WTC11 (cell line): ENCODE measurements around the gene TWIST1. TPM values are rescaled to one million over a fixed set of nuclear protein-coding genes. Genes with fewer than 3 reads are reported as not detected.

Experiments used
- ATAC-seq: fragments of 200-7000 bp; cut with Tn5 transposase; 2 replicates; pipeline ENCODE4 v1.10.0; 2021; ENCODE audit warnings: mild to moderate bottlenecking, moderate library complexity
- CTCF ChIA-PET: fragments of 300-600 bp; sonication (Branson Sonifier 250); formaldehyde crosslinking; loops from one replicate; lab custom pipeline; 2021; ENCODE audit warnings: antibody characterized with exemption; lab: Charles Lee
- POLR2A ChIA-PET: fragments of 350-600 bp; sonication (Branson Sonifier 250); formaldehyde crosslinking; loops from one replicate; lab custom pipeline; 2021; ENCODE audit warnings: antibody characterized with exemption; lab: Charles Lee
- DNase-seq: peaks from one replicate; pipeline ENCODE4 v3.0.0; 2021; ENCODE audit warnings: low spot score
- H3K27ac Mint-ChIP-seq: 2 replicates; pipeline ENCODE4 v1.8.0; 2021; ENCODE audit warnings: mixed read lengths
- H3K27me3 Mint-ChIP-seq: 2 replicates; pipeline ENCODE4 v1.8.0; 2021; ENCODE audit warnings: low read depth, mild to moderate bottlenecking, moderate library complexity, mixed read lengths
- H3K36me3 Mint-ChIP-seq: 2 replicates; pipeline ENCODE4 v1.8.0; 2021; ENCODE audit warnings: mixed read lengths
- H3K4me1 Mint-ChIP-seq: 2 replicates; pipeline ENCODE4 v1.8.0; 2022; ENCODE audit warnings: mixed read lengths
- H3K4me3 Mint-ChIP-seq: 2 replicates; pipeline ENCODE4 v1.8.0; 2021; ENCODE audit warnings: mild to moderate bottlenecking, moderate library complexity, mixed read lengths
- H3K9me3 Mint-ChIP-seq: 2 replicates; pipeline ENCODE4 v1.8.0; 2021; ENCODE audit warnings: mixed read lengths
- GTF2I ChIP-seq: fragments of 250-450 bp; sonication (Bioruptor Pico); conservative IDR thresholded peaks from 2 replicates; pipeline ENCODE4 v1.4.0; 2021; ENCODE audit warnings: mild to moderate bottlenecking
- HMGA2 ChIP-seq: fragments of 250-450 bp; sonication (Bioruptor Pico); IDR thresholded peaks from 2 replicates; pipeline ENCODE4 v1.4.0; 2021; ENCODE audit warnings: mild to moderate bottlenecking, moderate library complexity
- IRF2 ChIP-seq: sonication (generic); formaldehyde crosslinking; IDR thresholded peaks from 2 replicates; pipeline ENCODE4 v1.8.0; 2022; ENCODE audit warnings: low read depth, missing genetic modification reagents, borderline replicate concordance
- MYBL2 ChIP-seq: sonication (generic); formaldehyde crosslinking; IDR thresholded peaks from 2 replicates; pipeline ENCODE4 v1.8.1; 2023; ENCODE audit warnings: mild to moderate bottlenecking, moderate library complexity, missing genetic modification reagents
- NFYB ChIP-seq: sonication (generic); formaldehyde crosslinking; conservative IDR thresholded peaks from 2 replicates; pipeline ENCODE4 v1.8.0; 2022; ENCODE audit warnings: low read depth, missing genetic modification reagents
- NR1H2 ChIP-seq: sonication (generic); formaldehyde crosslinking; IDR thresholded peaks from 2 replicates; pipeline ENCODE4 v1.9.0; 2021; ENCODE audit warnings: mild to moderate bottlenecking, moderate library complexity, missing genetic modification reagents
- RORB ChIP-seq: fragments of 250-450 bp; sonication (Bioruptor Pico); IDR thresholded peaks from 2 replicates; pipeline ENCODE4 v1.9.0; 2021; ENCODE audit warnings: mild to moderate bottlenecking
- TEAD4 ChIP-seq: sonication (generic); formaldehyde crosslinking; IDR thresholded peaks from 2 replicates; pipeline ENCODE4 v1.8.0; 2022; ENCODE audit warnings: mild to moderate bottlenecking, missing genetic modification reagents
- ZBTB21 ChIP-seq: sonication (generic); formaldehyde crosslinking; IDR thresholded peaks from 2 replicates; pipeline ENCODE4 v1.8.1; 2023; ENCODE audit warnings: mild to moderate bottlenecking, missing genetic modification reagents, borderline replicate concordance
- ZNF138 ChIP-seq: sonication (generic); formaldehyde crosslinking; conservative IDR thresholded peaks from 2 replicates; pipeline ENCODE4 v1.8.1; 2022; ENCODE audit warnings: mild to moderate bottlenecking, moderate library complexity, missing genetic modification reagents
- ZNF219 ChIP-seq: sonication (generic); formaldehyde crosslinking; IDR thresholded peaks from 2 replicates; pipeline ENCODE4 v1.8.0; 2023; ENCODE audit warnings: missing genetic modification reagents, mild to moderate bottlenecking, borderline replicate concordance
- ZNF423 ChIP-seq: fragments of 250-450 bp; sonication (Bioruptor Pico); IDR thresholded peaks from 2 replicates; pipeline ENCODE4 v2.1.2; 2022; ENCODE audit warnings: mild to moderate bottlenecking, moderate library complexity
- total RNA-seq: library from RNA; stranded (reverse); gene quantifications from 3 replicates; pipeline ENCODE4 v1.2.3, GENCODE V29; 2021
- TF ChIP-seq, protein P1 (sequence below): sonication (generic); formaldehyde crosslinking; IDR thresholded peaks from 2 replicates; pipeline ENCODE4 v1.8.1; 2022; ENCODE audit warnings: low read depth, mild to moderate bottlenecking, moderate library complexity, missing genetic modification reagents, borderline replicate concordance
- TF ChIP-seq, protein P2 (sequence below): sonication (generic); formaldehyde crosslinking; IDR thresholded peaks from 2 replicates; pipeline ENCODE4 v1.8.1; 2023; ENCODE audit warnings: mild to moderate bottlenecking, missing genetic modification reagents, moderate library complexity
- TF ChIP-seq, protein P3 (sequence below): sonication (generic); formaldehyde crosslinking; IDR thresholded peaks from 2 replicates; pipeline ENCODE4 v1.8.1; 2022; ENCODE audit warnings: missing genetic modification reagents, borderline replicate concordance
- TF ChIP-seq, protein P4 (sequence below): fragments of 250-450 bp; sonication (Bioruptor Pico); conservative IDR thresholded peaks from 2 replicates; pipeline ENCODE4 v1.9.0; 2021; ENCODE audit warnings: mild to moderate bottlenecking
- TF ChIP-seq, protein P5 (sequence below): sonication (generic); formaldehyde crosslinking; IDR thresholded peaks from 2 replicates; pipeline ENCODE4 v1.8.1; 2023; ENCODE audit warnings: mild to moderate bottlenecking, missing genetic modification reagents
- TF ChIP-seq, protein P6 (sequence below): sonication (generic); formaldehyde crosslinking; conservative IDR thresholded peaks from 2 replicates; pipeline ENCODE4 v1.8.1; 2022; ENCODE audit warnings: mild to moderate bottlenecking, missing genetic modification reagents
- TF ChIP-seq, protein P7 (sequence below): fragments of 250-450 bp; sonication (Bioruptor Pico); IDR thresholded peaks from 2 replicates; pipeline ENCODE4 v1.9.0; 2021; ENCODE audit warnings: mild to moderate bottlenecking
- TF ChIP-seq, protein P8 (sequence below): sonication (generic); formaldehyde crosslinking; IDR thresholded peaks from 2 replicates; pipeline ENCODE4 v1.8.0; 2023; ENCODE audit warnings: mild to moderate bottlenecking, missing genetic modification reagents

The TWIST1 gene
- total RNA-seq, 1 experiment from 2014 or later = not detected

DNA sequence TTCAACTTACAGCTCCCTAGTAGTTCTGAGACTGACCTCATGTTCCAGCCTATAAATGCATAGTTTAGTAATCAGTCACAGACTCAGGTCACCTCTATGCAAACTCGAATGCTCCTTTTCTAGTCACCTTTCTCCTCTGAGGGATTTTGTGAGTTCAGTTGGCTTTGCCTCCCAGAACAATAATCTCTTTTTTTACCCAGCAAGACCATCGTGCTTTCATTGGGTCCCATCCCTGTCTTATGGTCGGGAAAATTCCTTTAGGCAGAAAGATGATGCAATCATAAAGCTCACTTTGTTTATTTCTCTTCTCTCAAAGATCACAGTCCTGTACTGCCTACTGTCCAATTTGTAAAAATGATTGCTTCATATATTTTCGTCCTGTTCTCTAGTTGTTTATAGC lies 38.4 kb downstream of the TWIST1 start:
- ChIA-PET CTCF (interaction anchor here (0.6 to 1.0 kb wide), 2 partner anchors 27 to 413 kb away, joined by 3 read pairs; no protein-coding TSS in a partner anchor), POLR2A (no interaction called here)
- DNase-seq (no peak), ATAC-seq (no peak)
- Mint-ChIP-seq H3K9me3 (no peaks in the 10 kb centered on the region), H3K4me1 (peaks cover 18% of the 10 kb centered on the region), H3K27me3 (no peaks in the 10 kb centered on the region), H3K4me3 (no peak overlapping the region), H3K27ac (peak overlapping the region; percentile 51; the same call in 1 of the 2 replicates), H3K36me3 (no peaks in the 10 kb centered on the region)
- TF ChIP-seq, protein P1, sequence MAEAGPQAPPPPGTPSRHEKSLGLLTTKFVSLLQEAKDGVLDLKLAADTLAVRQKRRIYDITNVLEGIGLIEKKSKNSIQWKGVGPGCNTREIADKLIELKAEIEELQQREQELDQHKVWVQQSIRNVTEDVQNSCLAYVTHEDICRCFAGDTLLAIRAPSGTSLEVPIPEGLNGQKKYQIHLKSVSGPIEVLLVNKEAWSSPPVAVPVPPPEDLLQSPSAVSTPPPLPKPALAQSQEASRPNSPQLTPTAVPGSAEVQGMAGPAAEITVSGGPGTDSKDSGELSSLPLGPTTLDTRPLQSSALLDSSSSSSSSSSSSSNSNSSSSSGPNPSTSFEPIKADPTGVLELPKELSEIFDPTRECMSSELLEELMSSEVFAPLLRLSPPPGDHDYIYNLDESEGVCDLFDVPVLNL (CRISPR knock-in tag) = no peak
- TF ChIP-seq, protein P2, sequence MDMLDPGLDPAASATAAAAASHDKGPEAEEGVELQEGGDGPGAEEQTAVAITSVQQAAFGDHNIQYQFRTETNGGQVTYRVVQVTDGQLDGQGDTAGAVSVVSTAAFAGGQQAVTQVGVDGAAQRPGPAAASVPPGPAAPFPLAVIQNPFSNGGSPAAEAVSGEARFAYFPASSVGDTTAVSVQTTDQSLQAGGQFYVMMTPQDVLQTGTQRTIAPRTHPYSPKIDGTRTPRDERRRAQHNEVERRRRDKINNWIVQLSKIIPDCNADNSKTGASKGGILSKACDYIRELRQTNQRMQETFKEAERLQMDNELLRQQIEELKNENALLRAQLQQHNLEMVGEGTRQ = no peak
- TF ChIP-seq ZBTB21 (CRISPR knock-in tag) = no peak
- TF ChIP-seq HMGA2 (CRISPR knock-in tag) = no peak
- TF ChIP-seq ZNF138 (CRISPR knock-in tag) = no peak
- TF ChIP-seq, protein P3, sequence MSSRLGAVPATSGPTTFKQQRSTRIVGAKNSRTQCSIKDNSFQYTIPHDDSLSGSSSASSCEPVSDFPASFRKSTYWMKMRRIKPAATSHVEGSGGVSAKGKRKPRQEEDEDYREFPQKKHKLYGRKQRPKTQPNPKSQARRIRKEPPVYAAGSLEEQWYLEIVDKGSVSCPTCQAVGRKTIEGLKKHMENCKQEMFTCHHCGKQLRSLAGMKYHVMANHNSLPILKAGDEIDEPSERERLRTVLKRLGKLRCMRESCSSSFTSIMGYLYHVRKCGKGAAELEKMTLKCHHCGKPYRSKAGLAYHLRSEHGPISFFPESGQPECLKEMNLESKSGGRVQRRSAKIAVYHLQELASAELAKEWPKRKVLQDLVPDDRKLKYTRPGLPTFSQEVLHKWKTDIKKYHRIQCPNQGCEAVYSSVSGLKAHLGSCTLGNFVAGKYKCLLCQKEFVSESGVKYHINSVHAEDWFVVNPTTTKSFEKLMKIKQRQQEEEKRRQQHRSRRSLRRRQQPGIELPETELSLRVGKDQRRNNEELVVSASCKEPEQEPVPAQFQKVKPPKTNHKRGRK (CRISPR knock-in tag) = no peak
- TF ChIP-seq, protein P4, sequence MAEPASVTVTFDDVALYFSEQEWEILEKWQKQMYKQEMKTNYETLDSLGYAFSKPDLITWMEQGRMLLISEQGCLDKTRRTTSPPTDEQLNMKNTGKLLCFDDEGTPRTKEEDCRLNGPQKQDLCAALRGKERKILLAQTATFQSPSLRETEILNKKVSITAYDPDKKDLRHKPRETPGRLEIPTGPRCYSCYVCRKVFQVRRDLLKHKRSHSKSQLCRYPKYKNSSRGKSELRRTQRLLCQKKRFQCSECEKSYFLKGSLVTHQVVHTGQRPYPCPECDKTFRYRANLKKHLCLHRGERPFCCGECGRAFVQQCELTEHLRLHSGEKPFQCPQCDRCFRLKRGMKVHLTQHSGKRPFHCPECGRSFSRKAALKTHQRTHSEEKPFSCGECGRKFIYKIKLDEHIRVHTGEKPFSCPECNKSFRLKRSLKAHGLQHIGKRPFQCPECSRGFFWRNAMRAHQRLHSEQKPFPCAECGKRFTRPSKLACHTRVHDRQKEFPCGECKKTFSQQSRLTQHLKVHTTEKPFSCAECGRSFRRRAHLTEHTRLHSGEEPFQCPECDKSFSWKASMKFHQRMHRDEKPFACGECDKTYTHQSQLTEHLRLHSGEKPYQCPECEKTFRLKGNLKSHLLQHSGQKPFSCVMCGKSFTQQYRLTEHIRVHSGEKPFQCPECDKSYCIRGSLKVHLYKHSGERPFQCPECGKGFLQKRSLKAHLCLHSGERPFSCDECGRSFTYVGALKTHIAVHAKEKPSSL (CRISPR knock-in tag) = no peak
- TF ChIP-seq NFYB = no peak
- TF ChIP-seq, protein P5, sequence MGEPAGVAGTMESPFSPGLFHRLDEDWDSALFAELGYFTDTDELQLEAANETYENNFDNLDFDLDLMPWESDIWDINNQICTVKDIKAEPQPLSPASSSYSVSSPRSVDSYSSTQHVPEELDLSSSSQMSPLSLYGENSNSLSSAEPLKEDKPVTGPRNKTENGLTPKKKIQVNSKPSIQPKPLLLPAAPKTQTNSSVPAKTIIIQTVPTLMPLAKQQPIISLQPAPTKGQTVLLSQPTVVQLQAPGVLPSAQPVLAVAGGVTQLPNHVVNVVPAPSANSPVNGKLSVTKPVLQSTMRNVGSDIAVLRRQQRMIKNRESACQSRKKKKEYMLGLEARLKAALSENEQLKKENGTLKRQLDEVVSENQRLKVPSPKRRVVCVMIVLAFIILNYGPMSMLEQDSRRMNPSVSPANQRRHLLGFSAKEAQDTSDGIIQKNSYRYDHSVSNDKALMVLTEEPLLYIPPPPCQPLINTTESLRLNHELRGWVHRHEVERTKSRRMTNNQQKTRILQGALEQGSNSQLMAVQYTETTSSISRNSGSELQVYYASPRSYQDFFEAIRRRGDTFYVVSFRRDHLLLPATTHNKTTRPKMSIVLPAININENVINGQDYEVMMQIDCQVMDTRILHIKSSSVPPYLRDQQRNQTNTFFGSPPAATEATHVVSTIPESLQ (CRISPR knock-in tag) = no peak
- no peak for TF ChIP-seq NR1H2
- TF ChIP-seq RORB (CRISPR knock-in tag) = no peak
- TF ChIP-seq, protein P6, sequence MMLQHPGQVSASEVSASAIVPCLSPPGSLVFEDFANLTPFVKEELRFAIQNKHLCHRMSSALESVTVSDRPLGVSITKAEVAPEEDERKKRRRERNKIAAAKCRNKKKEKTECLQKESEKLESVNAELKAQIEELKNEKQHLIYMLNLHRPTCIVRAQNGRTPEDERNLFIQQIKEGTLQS (CRISPR knock-in tag) = no peak
- TF ChIP-seq, protein P7, sequence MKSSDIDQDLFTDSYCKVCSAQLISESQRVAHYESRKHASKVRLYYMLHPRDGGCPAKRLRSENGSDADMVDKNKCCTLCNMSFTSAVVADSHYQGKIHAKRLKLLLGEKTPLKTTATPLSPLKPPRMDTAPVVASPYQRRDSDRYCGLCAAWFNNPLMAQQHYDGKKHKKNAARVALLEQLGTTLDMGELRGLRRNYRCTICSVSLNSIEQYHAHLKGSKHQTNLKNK (CRISPR knock-in tag) = no peak
- no peak for TF ChIP-seq ZNF423 (CRISPR knock-in tag)

DNA sequence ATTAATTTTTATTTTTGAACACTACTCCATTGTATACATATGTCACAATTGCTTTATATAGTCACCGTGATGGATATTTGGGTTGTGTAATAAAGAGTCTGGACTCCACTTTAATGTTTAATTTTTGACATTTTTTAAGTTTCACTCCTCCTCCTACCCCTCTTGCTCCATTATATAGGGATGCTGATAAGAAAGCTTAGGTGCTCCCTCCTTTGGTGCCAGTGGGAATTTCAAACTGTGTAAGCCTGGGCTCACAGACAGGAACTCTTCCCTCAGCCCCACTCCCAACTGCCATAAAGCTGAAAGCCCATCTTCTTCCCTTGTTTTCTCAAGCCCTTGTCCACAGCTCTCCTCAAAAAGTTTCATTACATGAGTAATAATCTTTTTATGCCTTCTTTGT lies 47.6 kb downstream of the TWIST1 start:
- H3K9me3 Mint-ChIP-seq = no peaks in the 10 kb centered on the region
- no peak for TF ChIP-seq ZNF219 (CRISPR knock-in tag)
- no peak for TF ChIP-seq MYBL2 (CRISPR knock-in tag)
- TF ChIP-seq, protein P8, sequence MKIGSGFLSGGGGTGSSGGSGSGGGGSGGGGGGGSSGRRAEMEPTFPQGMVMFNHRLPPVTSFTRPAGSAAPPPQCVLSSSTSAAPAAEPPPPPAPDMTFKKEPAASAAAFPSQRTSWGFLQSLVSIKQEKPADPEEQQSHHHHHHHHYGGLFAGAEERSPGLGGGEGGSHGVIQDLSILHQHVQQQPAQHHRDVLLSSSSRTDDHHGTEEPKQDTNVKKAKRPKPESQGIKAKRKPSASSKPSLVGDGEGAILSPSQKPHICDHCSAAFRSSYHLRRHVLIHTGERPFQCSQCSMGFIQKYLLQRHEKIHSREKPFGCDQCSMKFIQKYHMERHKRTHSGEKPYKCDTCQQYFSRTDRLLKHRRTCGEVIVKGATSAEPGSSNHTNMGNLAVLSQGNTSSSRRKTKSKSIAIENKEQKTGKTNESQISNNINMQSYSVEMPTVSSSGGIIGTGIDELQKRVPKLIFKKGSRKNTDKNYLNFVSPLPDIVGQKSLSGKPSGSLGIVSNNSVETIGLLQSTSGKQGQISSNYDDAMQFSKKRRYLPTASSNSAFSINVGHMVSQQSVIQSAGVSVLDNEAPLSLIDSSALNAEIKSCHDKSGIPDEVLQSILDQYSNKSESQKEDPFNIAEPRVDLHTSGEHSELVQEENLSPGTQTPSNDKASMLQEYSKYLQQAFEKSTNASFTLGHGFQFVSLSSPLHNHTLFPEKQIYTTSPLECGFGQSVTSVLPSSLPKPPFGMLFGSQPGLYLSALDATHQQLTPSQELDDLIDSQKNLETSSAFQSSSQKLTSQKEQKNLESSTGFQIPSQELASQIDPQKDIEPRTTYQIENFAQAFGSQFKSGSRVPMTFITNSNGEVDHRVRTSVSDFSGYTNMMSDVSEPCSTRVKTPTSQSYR (CRISPR knock-in tag) = no peak
- TF ChIP-seq TEAD4 = no peak
- no peak for TF ChIP-seq GTF2I (CRISPR knock-in tag)
- TF ChIP-seq IRF2 (CRISPR knock-in tag) = no peak
- DNase-seq (no peak), ATAC-seq (peak; percentile 98)
- H3K27ac Mint-ChIP-seq = no peak overlapping the region
- H3K36me3 Mint-ChIP-seq = no peaks in the 10 kb centered on the region
- peaks cover 9% of the 10 kb centered on the region; the same call in 1 of the 2 replicates for H3K4me1 Mint-ChIP-seq
- ChIA-PET CTCF (interaction anchor here (0.5 to 1.7 kb wide), 8 partner anchors 10 to 590 kb away, joined by 3 to 7 read pairs (median 4); no protein-coding TSS in a partner anchor), POLR2A (no interaction called here)
- no peaks in the 10 kb centered on the region for H3K27me3 Mint-ChIP-seq
- H3K4me3 Mint-ChIP-seq = no peak overlapping the region
